GM19438 (cell line): ENCODE data around the gene GGT6.
"Not testable (repeated sequence)": the region's sequence is repeated elsewhere in the genome, so short reads cannot be mapped to it uniquely, and the experiment has no call there.

ENCODE experiments used
- ATAC-seq: cut with Tn5 transposase; IDR thresholded peaks from one replicate; pipeline ENCODE4 v1.9.1; 2021; ENCODE audit warnings: low read depth; ENCODE audit not compliant: unreplicated experiment

GGT6 gene

DNA sequence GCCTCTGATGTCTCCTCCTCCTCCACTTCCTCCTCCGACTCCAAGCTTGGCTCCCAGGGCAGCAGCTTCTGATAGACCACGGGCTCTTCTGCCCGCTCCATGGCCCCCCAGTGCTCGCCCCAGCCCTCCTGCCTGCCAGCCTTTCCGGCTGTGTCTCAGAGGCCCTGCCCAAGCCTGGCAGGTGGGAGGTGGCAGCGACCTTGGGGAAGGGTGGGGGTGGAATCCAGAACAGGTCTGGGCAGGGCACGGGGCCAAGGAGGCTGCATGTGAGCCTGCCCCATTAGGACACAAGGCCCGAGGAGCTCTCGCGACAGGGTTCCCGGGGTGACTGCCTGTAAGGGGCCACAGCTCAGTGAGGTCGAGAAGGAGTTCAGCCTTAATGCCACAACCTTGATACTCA, at the start of gene GGT6:
GGT6 (minus strand) TSS at position 157 of the 400 bp plus-strand sequence; CDS start at position 101, 56 bp downstream.
- no peak for ATAC-seq

DNA sequence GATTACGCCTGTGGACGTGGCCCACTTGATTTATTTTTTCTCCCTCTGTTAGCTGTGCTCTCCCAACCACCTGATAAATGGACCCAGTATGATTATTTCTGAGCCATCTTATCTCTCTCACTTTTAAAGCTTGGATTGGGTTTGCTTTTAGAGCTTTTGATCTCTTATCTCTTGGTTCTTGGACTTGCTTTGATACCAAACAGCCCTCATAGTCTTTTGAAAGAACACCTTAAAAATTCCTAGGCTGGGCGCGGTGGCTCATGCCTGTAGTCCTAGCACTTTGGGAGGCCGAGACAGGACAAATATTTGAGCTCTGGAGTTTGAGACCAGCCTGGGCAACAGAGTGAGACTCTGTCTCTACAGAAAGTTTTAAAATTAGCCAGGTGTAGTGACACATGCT, 49.8 kb upstream of the GGT6 start:
- ATAC-seq: no peak

GRCh38 chr17:4609761-4610160, 49.4 kb upstream of the GGT6 start:
- ATAC-seq: no peak

- no peak for ATAC-seq
These were observed 47.4 kb upstream of the GGT6 start for GRCh38 chr17:4607773-4608187.

- ATAC-seq: no peak
These were observed 46.9 kb upstream of the GGT6 start for GRCh38 chr17:4607261-4607741.

- no peak for ATAC-seq
These were observed 45.4 kb upstream of the GGT6 start for GRCh38 chr17:4605826-4606225.

- not testable (repeated sequence) for ATAC-seq
These were observed 44.4 kb upstream of the GGT6 start for GRCh38 chr17:4604736-4605135.

DNA sequence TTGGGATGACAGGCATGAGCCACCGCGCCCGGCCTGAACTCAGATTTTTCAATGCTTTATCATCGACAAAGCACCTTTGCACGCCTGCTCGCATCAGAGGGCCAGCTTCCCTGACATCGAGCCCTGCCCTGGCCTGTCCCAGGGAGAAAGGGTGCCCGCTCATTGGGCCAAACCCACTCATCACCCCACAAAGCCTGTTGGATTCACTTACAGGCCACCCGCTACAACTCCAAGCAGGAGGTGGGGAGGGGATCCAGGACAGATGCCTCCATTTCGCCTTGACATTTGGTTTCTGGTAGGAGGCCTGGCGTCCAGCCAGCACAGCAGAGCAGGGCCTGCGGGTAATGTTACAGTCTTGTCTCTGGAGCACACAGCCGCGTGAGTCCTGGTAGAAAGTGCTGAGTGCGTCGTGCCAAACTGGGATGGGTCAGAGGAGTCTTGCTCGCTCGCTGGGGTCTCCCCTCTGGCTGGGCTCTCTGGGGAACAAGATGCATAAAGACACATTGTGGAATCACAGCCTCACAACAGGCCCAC, 43.8 kb upstream of the GGT6 start:
- no peak for ATAC-seq

- no peak for ATAC-seq
These were observed 41.7 kb upstream of the GGT6 start for GRCh38 chr17:4602041-4602440.

- no peak for ATAC-seq
These were observed 40.9 kb upstream of the GGT6 start for GRCh38 chr17:4601326-4601725.

DNA sequence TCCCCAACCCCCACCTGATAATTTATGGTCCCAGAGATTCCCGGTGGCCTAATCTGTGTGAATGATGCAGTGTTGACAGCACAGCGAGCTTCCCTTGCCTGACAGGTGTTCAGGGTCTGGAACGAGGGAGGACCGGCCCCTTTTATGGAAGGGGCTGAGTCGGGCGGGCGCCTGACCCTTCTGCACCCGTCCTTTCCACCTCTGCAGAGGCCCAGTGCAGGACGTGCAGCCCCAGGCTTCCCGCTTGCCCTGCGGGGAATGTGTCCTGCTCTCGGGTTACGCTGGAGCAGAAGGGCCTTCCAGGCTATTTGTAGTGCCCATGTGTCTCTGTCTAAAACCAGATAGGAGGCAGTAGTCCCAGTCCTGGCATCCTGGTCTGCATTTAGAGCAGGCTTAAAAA, 40.2 kb upstream of the GGT6 start:
- ATAC-seq: no peak

- ATAC-seq: no peak
These were observed 39.3 kb upstream of the GGT6 start for GRCh38 chr17:4599505-4600281.

DNA sequence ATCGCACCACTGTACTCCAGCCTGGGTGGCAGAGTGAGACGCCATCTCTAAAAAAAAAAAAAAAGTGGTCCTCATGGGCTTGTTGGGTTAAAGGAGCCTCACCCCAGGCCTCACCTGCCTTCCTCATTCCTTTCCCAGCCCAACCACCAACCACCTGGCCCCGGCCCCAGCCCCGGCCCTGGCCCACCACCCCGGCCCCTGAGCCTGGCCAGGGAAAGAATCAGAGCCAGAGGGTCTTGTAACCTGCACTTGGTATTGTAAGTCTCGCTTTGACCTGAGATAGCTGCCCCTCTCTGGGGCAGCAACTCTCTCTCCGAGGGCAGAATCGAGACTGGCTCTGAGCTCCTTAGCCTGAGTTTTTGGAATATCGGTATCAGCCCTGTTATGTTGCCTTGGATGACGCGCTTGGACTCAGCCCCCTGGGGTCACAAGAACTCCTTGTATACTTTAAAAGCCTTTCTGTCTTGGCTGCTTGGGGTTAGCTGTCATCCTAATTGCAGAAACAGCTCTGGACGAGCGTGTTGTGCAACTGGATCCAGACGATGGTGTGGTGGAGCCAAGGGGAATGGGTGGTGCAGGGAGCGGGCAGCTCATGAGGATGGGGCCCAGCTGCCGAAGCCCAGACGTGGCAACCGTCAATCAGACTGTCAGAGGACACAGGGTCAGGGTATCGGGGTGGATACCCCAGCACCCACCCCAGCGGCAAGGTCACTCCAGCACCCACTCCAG, 38.6 kb upstream of the GGT6 start:
- ATAC-seq: no peak

- ATAC-seq: no peak
These were observed 37.6 kb upstream of the GGT6 start for GRCh38 chr17:4597975-4598374.

DNA sequence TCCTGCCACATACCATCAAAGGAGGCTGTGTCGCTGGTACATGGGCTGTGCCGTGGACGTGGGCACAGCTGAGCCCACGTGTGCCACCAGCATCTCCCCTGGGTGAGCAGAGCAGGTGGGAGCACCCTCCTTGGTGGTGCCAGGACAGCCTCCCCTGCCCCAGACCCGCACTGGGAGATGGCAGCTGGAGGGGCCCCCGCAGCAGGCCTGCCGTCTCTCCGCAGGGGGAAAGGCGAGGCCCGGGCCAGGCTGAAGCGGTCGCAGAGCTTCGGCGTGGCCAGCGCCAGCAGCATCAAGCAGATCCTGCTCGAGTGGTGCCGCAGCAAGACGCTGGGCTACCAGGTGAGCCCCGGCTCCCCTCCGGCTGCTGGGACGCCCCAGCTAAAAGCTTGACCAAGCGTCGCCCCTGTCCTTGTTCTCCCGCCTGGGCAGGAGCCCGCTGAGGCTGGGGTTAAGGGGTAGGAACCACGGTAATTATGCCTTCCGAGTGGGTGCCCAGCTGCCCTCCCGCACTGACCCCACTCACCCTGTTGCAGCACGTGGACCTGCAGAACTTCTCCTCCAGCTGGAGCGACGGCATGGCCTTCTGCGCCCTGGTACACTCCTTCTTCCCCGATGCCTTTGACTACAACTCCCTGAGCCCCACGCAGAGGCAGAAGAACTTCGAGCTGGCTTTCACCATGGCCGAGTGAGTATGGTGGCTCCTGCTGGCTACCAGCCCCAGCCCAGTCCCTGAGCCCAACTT, 36.4 kb upstream of the GGT6 start:
- ATAC-seq: no peak

GRCh38 chr17:4595685-4596342, 35.4 kb upstream of the GGT6 start:
- ATAC-seq: not testable (repeated sequence)

- no peak for ATAC-seq
These were observed 34.7 kb upstream of the GGT6 start for GRCh38 chr17:4594931-4595684.

- ATAC-seq: no peak
These were observed 34.0 kb upstream of the GGT6 start for GRCh38 chr17:4594406-4594805.

DNA sequence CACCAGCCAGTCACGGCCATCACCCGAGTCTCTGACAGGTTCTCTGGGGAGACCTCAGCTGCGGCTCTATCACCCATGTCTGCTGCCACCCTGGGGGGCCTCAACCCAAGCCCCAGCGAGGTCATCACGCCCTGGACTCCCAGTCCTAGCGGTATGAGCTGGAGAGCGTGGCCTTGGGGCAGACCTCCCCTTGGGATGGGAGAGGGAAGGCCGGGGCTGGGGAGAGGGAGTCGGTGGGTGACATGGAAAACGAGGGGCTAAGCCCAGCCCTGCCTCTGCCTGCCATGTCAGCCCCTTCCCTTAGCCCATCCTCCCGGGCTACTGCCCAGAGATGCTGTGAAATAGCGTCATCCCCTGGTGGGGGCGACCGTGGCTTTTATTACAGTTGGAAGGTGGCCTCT, 32.6 kb upstream of the GGT6 start:
- no peak for ATAC-seq
